Spleen (tissue), 11 donors: ENCODE data around the gene ELFN2. TPM values are rescaled to one million over a fixed set of nuclear protein-coding genes. Genes with fewer than 3 reads are reported as not detected.

Experiments
- DNase-seq: peaks from one replicate; pipeline ENCODE4 v3.0.0-alpha.2; 2020
- H3K27ac ChIP-seq, 8 donors: fragments of 200-600 bp; sonication (generic) in 7 of 8; 1 replicate in 4 of 8; 2 replicates in 4 of 8; pipeline versions ENCODE4 v1.5.0 to v1.8.0; 2016 to 2021; ENCODE audit warnings: inconsistent platforms in 4 of 8, mild to moderate bottlenecking in 4 of 8, moderate library complexity in 1 of 8
- H3K27me3 ChIP-seq, 7 donors: fragments of 200-600 bp; sonication (generic) in 6 of 7; replicated peaks in 1 of 7; 1 replicate in 4 of 7; 2 replicates in 3 of 7; pipeline versions ENCODE4 v1.5.0 to v1.8.0; 2016 to 2021; ENCODE audit warnings: inconsistent platforms in 3 of 7, mild to moderate bottlenecking in 1 of 7
- H3K36me3 ChIP-seq, 6 donors: fragments of 200-600 bp; sonication (generic) in 5 of 6; 1 replicate in 4 of 6; 2 replicates in 2 of 6; pipeline versions ENCODE4 v1.5.0 to v1.8.0; 2016 to 2021; ENCODE audit warnings: inconsistent platforms in 2 of 6
- H3K4me1 ChIP-seq, 6 donors: fragments of 200-600 bp; sonication (generic) in 5 of 6; 1 replicate in 3 of 6; 2 replicates in 3 of 6; pipeline versions ENCODE4 v1.5.0 to v1.8.0; 2016 to 2021; ENCODE audit warnings: inconsistent platforms in 3 of 6
- H3K4me3 ChIP-seq, 8 donors: fragments of 200-600 bp; sonication (generic) in 7 of 8; 1 replicate in 4 of 8; 2 replicates in 4 of 8; pipeline versions ENCODE4 v1.5.0 to v1.8.0; 2016 to 2021; ENCODE audit warnings: inconsistent platforms in 4 of 8, mild to moderate bottlenecking in 4 of 8, moderate library complexity in 2 of 8
- H3K9me3 ChIP-seq, 8 donors: fragments of 200-600 bp; sonication (generic) in 7 of 8; 1 replicate in 4 of 8; 2 replicates in 4 of 8; pipeline versions ENCODE4 v1.5.0 to v1.8.0; 2016 to 2021; ENCODE audit warnings: inconsistent platforms in 4 of 8
- POLR2A ChIP-seq, 3 donors: fragments of 450-650 bp; IDR thresholded peaks; one replicate each; pipeline ENCODE4 v1.5.1; 2017; ENCODE audit warnings: antibody characterized with exemption in 3 of 3, mild to moderate bottlenecking in 1 of 3
- POLR2AphosphoS5 ChIP-seq, 3 donors: sonication (generic); formaldehyde crosslinking; IDR thresholded peaks; one replicate each; pipeline ENCODE4 v1.5.1; 2017; ENCODE audit warnings: antibody characterized with exemption in 3 of 3
- WGBS, 5 donors: extraction: QIAGEN DNeasy Blood & Tissue Kit in 3 of 5; methylation state at CpG; one replicate each; pipeline versions ENCODE4 v1.1.5 to v1.1.7; 2013 to 2018; 5-methylcytosine and 5-hydroxymethylcytosine counted together
- intact Hi-C: fragments of 100-400 bp; cut with DNase I; formaldehyde crosslinking; loops from one replicate; pipeline ENCODE4 v1.15.0; 2023; ENCODE audit warnings: low total_unique reads
- polyA plus RNA-seq, 3 donors: library from polyadenylated mRNA; stranded (reverse); fragments of 200-250 nt; gene quantifications; one replicate each; pipeline ENCODE4 v1.2.1, GENCODE V29; 2013
- total RNA-seq, 7 donors: library from RNA; depleted of rRNA in 3 of 7; stranded (reverse); fragments of >200 nt in 3 of 7; fragmentation: NEBNext Ultra II Directional in 4 of 7; extraction: Animal tissue kit (Norgen Biotek cat#: 25700) in 4 of 7; gene quantifications; one replicate each; pipeline versions ENCODE4 v1.1.0 to v1.2.1, GENCODE V29; 2016 to 2021
- TF ChIP-seq, protein P1 (sequence below), 11 experiments: fragments of 200-600 bp in 7 of 11; fragments of 450-650 bp in 4 of 11; sonication (generic) in 4 of 11; IDR thresholded peaks in 8 of 11; conservative IDR thresholded peaks in 3 of 11; 1 replicate in 7 of 11; 2 replicates in 4 of 11; pipeline versions ENCODE4 v1.4.0 to v1.8.0; 2016 to 2021; ENCODE audit warnings: antibody characterized with exemption in 11 of 11, inconsistent platforms in 4 of 11, mild to moderate bottlenecking in 1 of 11
- donor health status: healthy with polysubstance abuse.
- donor health status: DM: no; HTN: no; CAD: no; lungs with moderate emphysema.
- donor health status: DM: no; HTN: no; CAD: no.
- donor health status: Bipolar disorder and iron deficiency.
- donor health status: healthy.
- donor health status: DM: no; HTN: no; CAD: no.
- donor health status: DM: yes; HTN: yes; CAD: no.

The ELFN2 gene
- total and polyA plus RNA-seq, 10 donors = 0.02 to 0.19 (median 0.07) TPM; not detected in 1

DNA sequence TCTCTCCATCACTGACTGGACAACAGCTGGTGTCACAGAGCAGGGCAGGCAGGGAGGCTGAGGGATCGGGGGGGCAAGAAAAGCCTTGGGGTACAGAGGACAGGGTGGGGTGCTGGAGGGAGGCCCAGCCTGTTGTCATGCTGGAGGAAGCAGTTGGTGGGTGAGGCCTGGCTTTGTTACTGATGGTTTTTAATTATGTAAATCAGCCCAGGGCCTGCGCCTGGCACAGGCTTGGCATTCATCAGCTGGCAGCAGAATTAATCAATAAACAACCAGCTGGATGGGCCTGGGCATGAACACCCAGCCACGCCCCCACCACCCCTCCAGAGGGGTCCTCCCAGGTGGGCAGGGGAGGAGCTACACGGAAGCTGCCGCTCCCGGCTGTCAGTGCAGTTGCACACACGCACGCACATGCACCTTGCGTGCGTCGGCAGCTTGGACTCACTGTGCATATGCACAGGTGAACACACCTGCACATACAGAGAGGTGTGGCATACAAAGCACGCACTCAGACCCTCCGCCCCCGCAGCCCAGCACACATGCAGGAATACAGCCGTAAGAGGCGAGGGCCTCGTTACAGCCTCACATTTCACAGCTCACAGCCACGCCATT, 21.3 kb upstream of the ELFN2 start:
- intact Hi-C loops = no loop called here
- 85 to 91% (median 88%) methylated on average over 14 to 18 of the region's 18 CpGs for WGBS, 5 donors
- Histone ChIP-seq H3K9me3 (no peaks in the 10 kb centered on the region), H3K36me3 (no peaks in the 10 kb centered on the region), H3K27me3 (peaks cover 0 to 34% (median 0%) of the 10 kb centered on the region in 7 donors), H3K4me1 (no peaks in the 10 kb centered on the region), H3K27ac (no peak overlapping the region), H3K4me3 (no peak overlapping the region)
- no peak for DNase-seq
- TF ChIP-seq, protein P1, sequence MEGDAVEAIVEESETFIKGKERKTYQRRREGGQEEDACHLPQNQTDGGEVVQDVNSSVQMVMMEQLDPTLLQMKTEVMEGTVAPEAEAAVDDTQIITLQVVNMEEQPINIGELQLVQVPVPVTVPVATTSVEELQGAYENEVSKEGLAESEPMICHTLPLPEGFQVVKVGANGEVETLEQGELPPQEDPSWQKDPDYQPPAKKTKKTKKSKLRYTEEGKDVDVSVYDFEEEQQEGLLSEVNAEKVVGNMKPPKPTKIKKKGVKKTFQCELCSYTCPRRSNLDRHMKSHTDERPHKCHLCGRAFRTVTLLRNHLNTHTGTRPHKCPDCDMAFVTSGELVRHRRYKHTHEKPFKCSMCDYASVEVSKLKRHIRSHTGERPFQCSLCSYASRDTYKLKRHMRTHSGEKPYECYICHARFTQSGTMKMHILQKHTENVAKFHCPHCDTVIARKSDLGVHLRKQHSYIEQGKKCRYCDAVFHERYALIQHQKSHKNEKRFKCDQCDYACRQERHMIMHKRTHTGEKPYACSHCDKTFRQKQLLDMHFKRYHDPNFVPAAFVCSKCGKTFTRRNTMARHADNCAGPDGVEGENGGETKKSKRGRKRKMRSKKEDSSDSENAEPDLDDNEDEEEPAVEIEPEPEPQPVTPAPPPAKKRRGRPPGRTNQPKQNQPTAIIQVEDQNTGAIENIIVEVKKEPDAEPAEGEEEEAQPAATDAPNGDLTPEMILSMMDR (IDR thresholded peaks at IDR 0.05 in 8 of 11, conservative IDR thresholded peaks at IDR 0.05 in 3 of 11) = no peak
- TF ChIP-seq POLR2A (IDR thresholded peaks at IDR 0.05) (no peak), POLR2AphosphoS5 (IDR thresholded peaks at IDR 0.05) (no peak)

DNA sequence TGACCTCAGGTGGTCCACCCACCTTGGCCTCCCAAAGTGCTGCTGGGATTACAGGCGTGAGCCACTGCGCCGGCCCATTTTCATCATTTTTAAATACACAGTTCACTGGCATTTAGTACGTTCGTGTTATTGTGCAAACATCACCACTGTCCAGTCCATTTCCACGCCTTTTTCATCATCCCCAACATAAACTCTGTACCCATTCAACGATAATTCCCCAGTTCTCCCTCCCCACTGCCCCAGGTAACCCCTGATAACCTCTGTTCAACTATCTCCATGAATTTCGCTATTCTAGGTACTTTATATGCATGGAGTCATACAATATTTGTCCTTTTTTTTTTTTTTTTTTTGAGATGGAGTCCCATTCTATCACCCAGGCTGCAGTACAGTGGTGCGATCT, 18.2 kb upstream of the ELFN2 start:
- H3K27me3 ChIP-seq = peaks cover 0 to 38% (median 0%) of the 10 kb centered on the region in 7 donors
- H3K4me1 ChIP-seq = no peaks in the 10 kb centered on the region
- DNase-seq = no peak
- TF ChIP-seq POLR2AphosphoS5 (IDR thresholded peaks at IDR 0.05) = no peak
- TF ChIP-seq POLR2A (IDR thresholded peaks at IDR 0.05) = no peak
- TF ChIP-seq, protein P1 (IDR thresholded peaks at IDR 0.05 in 8 of 11, conservative IDR thresholded peaks at IDR 0.05 in 3 of 11) = no peak
- intact Hi-C loops = no loop called here
- no peak overlapping the region for H3K4me3 ChIP-seq
- H3K36me3 ChIP-seq = no peaks in the 10 kb centered on the region
- no peak overlapping the region for H3K27ac ChIP-seq
- 86 to 91% (median 89%) methylated on average over 9 of the region's 9 CpGs for WGBS, 5 donors
- H3K9me3 ChIP-seq = peaks cover 0 to 10% (median 6%) of the 10 kb centered on the region in 8 donors

DNA sequence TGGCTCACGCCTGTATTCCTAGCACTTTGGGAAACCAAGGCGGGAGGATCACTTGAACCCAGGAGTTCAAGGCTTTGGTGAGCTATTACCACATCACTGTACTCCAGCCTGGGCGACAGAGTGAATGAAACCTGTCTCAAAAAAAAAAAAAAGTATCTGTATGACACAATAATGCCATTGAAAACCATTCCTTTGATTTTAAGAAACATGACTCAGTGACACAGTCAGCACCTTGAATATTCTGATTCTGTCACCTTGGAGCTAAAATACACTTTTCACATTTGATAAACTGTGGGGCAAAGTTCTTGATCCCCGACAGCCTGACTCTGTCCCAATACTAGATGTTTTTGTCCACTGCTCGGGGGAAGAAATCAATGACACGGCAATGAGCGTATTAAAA, 16.7 kb upstream of the ELFN2 start:
- H3K27me3 ChIP-seq = peaks cover 0 to 37% (median 0%) of the 10 kb centered on the region in 7 donors
- H3K4me1 ChIP-seq = no peaks in the 10 kb centered on the region
- 81 to 89% (median 84%) methylated on average over 7 of the region's 7 CpGs for WGBS, 5 donors
- intact Hi-C loops = no loop called here
- H3K27ac ChIP-seq = no peak overlapping the region
- TF ChIP-seq POLR2A (IDR thresholded peaks at IDR 0.05) (no peak), POLR2AphosphoS5 (IDR thresholded peaks at IDR 0.05) (no peak)
- TF ChIP-seq, protein P1 (IDR thresholded peaks at IDR 0.05 in 8 of 11, conservative IDR thresholded peaks at IDR 0.05 in 3 of 11) = no peak
- H3K9me3 ChIP-seq = peaks cover 0 to 12% (median 6%) of the 10 kb centered on the region in 8 donors
- DNase-seq = no peak
- no peaks in the 10 kb centered on the region for H3K36me3 ChIP-seq
- H3K4me3 ChIP-seq = no peak overlapping the region

DNA sequence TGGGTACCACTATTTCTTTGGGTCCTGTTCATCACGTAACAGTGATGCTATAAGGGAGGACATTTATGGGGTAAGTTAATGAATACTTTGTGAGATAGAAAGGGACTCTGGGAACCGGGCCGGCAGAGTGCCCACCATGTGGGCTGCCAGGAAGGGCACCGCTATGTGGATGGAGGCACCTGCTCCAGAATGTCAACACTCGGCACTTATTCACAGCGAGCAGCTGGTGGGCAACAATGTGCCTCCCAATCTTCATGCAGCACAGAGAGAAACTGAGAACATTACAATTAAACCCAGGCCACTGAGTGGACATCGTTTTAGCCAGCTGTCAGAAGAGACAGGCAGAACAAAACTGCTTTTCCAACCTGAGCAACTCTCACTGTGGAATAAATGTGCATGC, 15.8 kb upstream of the ELFN2 start:
- no peak overlapping the region for H3K27ac ChIP-seq
- H3K36me3 ChIP-seq = no peaks in the 10 kb centered on the region
- peaks cover 0 to 37% (median 0%) of the 10 kb centered on the region in 7 donors for H3K27me3 ChIP-seq
- TF ChIP-seq, protein P1 (IDR thresholded peaks at IDR 0.05 in 8 of 11, conservative IDR thresholded peaks at IDR 0.05 in 3 of 11) = no peak
- no peak for TF ChIP-seq POLR2AphosphoS5 (IDR thresholded peaks at IDR 0.05)
- TF ChIP-seq POLR2A (IDR thresholded peaks at IDR 0.05) = no peak
- H3K4me1 ChIP-seq = no peaks in the 10 kb centered on the region
- WGBS, 5 donors = 89 to 93% (median 92%) methylated on average over 7 of the region's 7 CpGs
- DNase-seq = no peak
- peaks cover 0 to 12% (median 6%) of the 10 kb centered on the region in 8 donors for H3K9me3 ChIP-seq
- no peak overlapping the region for H3K4me3 ChIP-seq
- intact Hi-C loops = no loop called here
